ENCODE data around the gene UBL7. TPM values are rescaled to one million over a fixed set of nuclear protein-coding genes. Genes with fewer than 3 reads are reported as not detected.

UBL7 gene
- total RNA-seq, 2 experiments from 2014 or later, result 54.7 to 61.3 TPM

GRCh38 chr15:74444106-74445062, 16.6 kb downstream of the UBL7 start:
- Mint-ChIP-seq H3K4me3 (no peak overlapping the region), H3K36me3 (ENCODE audit: low read depth) (peaks cover 25% of the 10 kb centered on the region), H3K9me3 (no peaks in the 10 kb centered on the region), H3K4me1 (no peaks in the 10 kb centered on the region), H3K27me3 (no peaks in the 10 kb centered on the region), H3K27ac (no peak overlapping the region)
- ChIA-PET POLR2A (no interaction called here), CTCF (interaction anchor here (15.2 kb wide), 1 partner anchor 62 kb away, joined by 248 read pairs; no protein-coding TSS in a partner anchor)
- no peak for DNase-seq

- POLR2A ChIA-PET, result interaction anchor here (1.0 kb wide), 1 partner anchor 9 kb away, joined by 3 read pairs; no protein-coding TSS in a partner anchor
These were observed 17.7 kb downstream of the UBL7 start for GRCh38 chr15:74443100-74443909.

GRCh38 chr15:74442604-74443003, 18.4 kb downstream of the UBL7 start:
- ChIA-PET CTCF (interaction anchor here (1.6 to 15.2 kb wide), 2 partner anchors 61 to 67 kb away, joined by 8 to 248 read pairs; no protein-coding TSS in a partner anchor), POLR2A (no interaction called here)
- Mint-ChIP-seq H3K4me3 (no peak overlapping the region), H3K27ac (no peak overlapping the region), H3K27me3 (no peaks in the 10 kb centered on the region), H3K4me1 (peaks cover 7% of the 10 kb centered on the region), H3K36me3 (ENCODE audit: low read depth) (peaks cover 9% of the 10 kb centered on the region), H3K9me3 (no peaks in the 10 kb centered on the region)
- no peak for DNase-seq

More at GRCh38 chr15:74443100-74443909, 17.7 kb downstream of the UBL7 start:
- Mint-ChIP-seq H3K9me3 (no peaks in the 10 kb centered on the region), H3K27ac (no peak overlapping the region), H3K4me1 (peaks cover 6% of the 10 kb centered on the region), H3K36me3 (ENCODE audit: low read depth) (peaks cover 16% of the 10 kb centered on the region), H3K27me3 (no peaks in the 10 kb centered on the region), H3K4me3 (no peak overlapping the region)
- no peak for DNase-seq
- CTCF ChIA-PET, result interaction anchor here (1.6 to 15.2 kb wide), 2 partner anchors 61 to 67 kb away, joined by 8 to 248 read pairs; no protein-coding TSS in a partner anchor

DNA sequence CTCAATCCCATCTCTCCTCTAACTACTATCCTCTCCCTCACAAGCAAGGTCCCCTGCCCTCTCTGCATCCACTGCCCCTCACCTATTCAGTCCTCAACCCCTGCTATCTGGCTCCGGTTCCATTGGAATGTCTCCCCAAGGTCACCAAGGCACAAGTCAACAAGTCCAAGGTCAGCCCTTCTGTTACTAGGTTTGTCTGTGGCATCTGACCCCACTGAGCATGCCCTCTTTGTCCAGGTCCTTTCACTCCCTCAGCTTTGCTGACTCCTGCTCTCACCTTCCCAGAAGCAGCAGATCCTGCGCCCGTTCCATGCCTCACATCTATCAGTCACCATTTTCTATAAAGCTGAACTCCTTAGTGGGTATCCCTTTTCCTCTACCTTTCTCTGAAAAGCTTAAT, 18.9 kb downstream of the UBL7 start:
- no peak overlapping the region for H3K4me3 Mint-ChIP-seq
- no peak for DNase-seq
- CTCF ChIA-PET, result interaction anchor here (0.6 to 15.2 kb wide), 6 partner anchors 10 to 68 kb away, joined by 3 to 248 read pairs (median 4); no protein-coding TSS in a partner anchor
- no peaks in the 10 kb centered on the region for H3K9me3 Mint-ChIP-seq
- H3K27me3 Mint-ChIP-seq, result no peaks in the 10 kb centered on the region
- no peak overlapping the region for H3K27ac Mint-ChIP-seq
- POLR2A ChIA-PET, result interaction anchor here (2.7 kb wide), 1 partner anchor 60 kb away, joined by 11 read pairs; no protein-coding TSS in a partner anchor
- H3K36me3 Mint-ChIP-seq (ENCODE audit: low read depth), result peaks cover 9% of the 10 kb centered on the region
- peaks cover 7% of the 10 kb centered on the region for H3K4me1 Mint-ChIP-seq

DNA sequence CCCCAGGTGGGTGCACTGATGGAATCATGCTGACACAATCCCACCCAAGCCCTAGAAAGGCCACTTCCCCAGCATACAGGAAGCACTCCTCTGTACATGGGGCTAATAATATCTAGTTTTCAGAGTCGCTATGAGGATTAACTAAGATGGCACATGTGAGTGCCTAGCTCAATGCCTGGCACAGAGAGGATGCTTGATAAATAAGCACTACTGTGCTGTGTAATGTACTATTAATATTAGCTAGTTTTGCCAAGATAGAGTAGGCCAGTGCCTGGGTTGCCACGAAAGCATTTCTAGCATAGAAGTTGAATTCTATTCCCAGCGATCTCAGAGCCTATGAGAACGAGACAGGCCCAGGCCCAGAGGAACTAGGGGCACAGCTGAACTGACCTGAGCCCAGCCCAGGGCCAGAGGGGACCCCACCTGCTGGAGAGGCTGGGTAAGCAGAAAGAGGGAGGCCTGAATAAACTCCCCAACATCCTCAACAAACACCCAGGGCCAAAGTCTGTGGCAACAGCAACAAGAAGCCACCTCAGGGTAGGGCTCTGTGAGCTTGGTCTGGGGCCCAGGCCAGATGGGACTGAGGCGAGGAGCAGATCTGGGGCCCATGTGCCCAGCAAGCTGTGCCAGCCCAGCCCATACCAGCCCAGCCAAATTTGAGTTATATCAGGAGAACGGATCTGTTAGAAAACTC, 19.6 kb downstream of the UBL7 start:
- H3K36me3 Mint-ChIP-seq (ENCODE audit: low read depth), result peaks cover 4% of the 10 kb centered on the region
- H3K27me3 Mint-ChIP-seq, result no peaks in the 10 kb centered on the region
- no peaks in the 10 kb centered on the region for H3K9me3 Mint-ChIP-seq
- DNase-seq, result no peak
- H3K4me1 Mint-ChIP-seq, result peaks cover 7% of the 10 kb centered on the region
- H3K4me3 Mint-ChIP-seq, result no peak overlapping the region
- CTCF ChIA-PET, result interaction anchor here (0.6 to 15.2 kb wide), 8 partner anchors 10 to 68 kb away, joined by 3 to 248 read pairs (median 4); no protein-coding TSS in a partner anchor
- H3K27ac Mint-ChIP-seq, result no peak overlapping the region
- POLR2A ChIA-PET, result interaction anchor here (1.9 to 2.7 kb wide), 2 partner anchors 57 to 59 kb away, joined by 6 to 11 read pairs; no protein-coding TSS in a partner anchor

DNA sequence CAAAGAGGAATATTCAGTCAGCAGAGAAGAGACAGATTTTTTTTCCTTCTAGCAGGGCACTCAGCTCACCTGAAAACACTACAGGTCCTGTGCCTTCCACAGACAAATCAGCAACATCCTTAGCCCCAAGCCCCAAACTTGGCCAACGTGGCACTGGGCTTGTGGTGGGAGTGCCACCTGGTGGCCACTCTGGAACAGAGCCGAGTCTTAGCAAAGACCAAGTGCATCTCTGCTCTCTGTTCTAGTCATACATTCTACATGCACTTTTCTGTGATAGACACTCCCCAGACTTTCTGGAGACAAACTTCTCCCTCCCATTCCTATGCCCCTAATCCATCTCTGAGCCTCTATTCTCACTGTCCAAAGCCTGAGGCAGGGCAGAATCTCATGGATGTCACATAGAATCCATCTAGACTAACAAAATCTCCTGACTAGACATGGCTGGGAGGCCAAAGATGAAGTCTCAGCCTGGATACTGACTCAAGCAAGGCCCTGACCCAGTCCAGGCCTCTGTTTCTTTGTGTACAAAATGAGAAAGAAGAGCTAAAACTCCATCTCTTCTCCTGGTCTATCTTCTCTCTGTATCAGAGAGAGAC, 22.1 kb downstream of the UBL7 start:
- H3K36me3 Mint-ChIP-seq (ENCODE audit: low read depth), result no peaks in the 10 kb centered on the region
- peaks cover 19% of the 10 kb centered on the region for H3K4me1 Mint-ChIP-seq
- ChIA-PET CTCF (interaction anchor here (0.6 to 15.2 kb wide), 11 partner anchors 16 to 69 kb away, joined by 4 to 248 read pairs (median 6); no protein-coding TSS in a partner anchor), POLR2A (interaction anchor here (1.2 to 2.3 kb wide), 5 partner anchors 36 to 64 kb away, joined by 3 to 7 read pairs (median 5); no protein-coding TSS in a partner anchor)
- no peaks in the 10 kb centered on the region for H3K27me3 Mint-ChIP-seq
- H3K27ac Mint-ChIP-seq, result no peak overlapping the region
- no peaks in the 10 kb centered on the region for H3K9me3 Mint-ChIP-seq
- DNase-seq, result peak; percentile 84
- no peak overlapping the region for H3K4me3 Mint-ChIP-seq

DNA sequence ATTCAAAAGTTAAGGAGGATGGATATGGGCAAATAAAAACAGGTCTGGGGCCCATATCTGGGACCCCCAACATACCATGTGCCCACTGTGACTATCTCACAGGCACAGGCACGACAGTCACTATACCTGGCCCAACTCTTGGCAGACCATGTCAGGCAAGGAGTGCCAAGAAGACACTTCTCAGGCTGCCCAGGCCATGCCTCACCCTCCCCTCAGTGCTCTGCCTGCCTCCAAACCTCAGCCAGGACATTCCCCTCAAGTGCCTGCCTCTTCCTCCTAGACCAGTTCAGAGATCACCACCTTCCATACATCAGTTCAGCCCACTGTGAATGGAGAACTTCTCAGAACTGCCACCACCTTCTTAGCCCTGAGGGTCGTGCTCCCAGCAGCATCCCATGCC, 22.8 kb downstream of the UBL7 start:
- Mint-ChIP-seq H3K4me3 (no peak overlapping the region), H3K9me3 (no peaks in the 10 kb centered on the region), H3K27ac (no peak overlapping the region), H3K4me1 (peaks cover 19% of the 10 kb centered on the region), H3K36me3 (ENCODE audit: low read depth) (no peaks in the 10 kb centered on the region), H3K27me3 (no peaks in the 10 kb centered on the region)
- POLR2A ChIA-PET, result interaction anchor here (1.2 to 2.3 kb wide), 4 partner anchors 35 to 63 kb away, joined by 4 to 7 read pairs (median 6); no protein-coding TSS in a partner anchor
- CTCF ChIA-PET, result interaction anchor here (0.6 to 15.2 kb wide), 6 partner anchors 17 to 64 kb away, joined by 4 to 248 read pairs (median 10); no protein-coding TSS in a partner anchor
- no peak for DNase-seq

DNA sequence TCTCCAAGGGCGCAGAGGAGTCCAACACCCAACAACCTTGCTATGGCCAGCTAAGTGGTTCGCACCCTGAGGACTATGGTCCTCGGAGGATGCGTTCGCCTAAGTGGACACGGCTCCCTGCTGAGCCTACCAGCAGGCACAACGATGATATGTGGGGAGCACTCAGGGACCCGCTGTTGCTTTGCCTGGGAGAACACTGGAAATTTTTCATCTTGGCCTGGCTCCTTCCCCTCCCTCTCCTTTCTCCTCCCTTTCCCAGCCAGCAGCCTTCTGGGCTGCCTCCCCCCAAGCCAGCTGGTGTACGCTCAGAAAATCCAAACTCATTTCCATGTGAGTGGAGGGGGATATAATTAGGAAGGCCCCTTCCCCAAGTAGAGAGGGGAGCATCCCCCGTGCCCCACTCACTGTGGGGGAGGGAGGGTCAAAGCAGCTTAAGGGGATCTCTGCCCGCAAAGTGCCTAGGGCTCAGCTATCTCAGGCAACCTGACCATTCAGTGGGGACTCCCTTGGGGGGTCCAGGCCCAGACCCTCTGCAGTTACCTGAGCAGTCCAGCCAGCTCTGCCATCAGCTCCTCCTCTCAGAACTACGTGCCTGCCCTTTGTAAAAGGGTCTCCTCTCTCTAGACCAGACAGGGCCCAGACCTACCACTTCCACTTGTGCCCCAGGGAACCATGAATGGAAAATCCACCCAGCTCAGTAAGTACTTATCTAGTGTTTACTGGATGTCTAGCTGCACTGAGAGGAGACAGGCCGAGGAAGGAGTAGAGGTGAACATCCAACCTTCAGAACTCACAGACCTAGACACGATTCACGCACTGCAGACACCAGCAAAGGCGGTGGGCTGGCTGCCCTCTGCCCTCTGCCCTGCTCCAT, 26.5 kb downstream of the UBL7 start:
- Mint-ChIP-seq H3K4me1 (peaks cover 36% of the 10 kb centered on the region), H3K27me3 (peaks cover 4% of the 10 kb centered on the region)

DNA sequence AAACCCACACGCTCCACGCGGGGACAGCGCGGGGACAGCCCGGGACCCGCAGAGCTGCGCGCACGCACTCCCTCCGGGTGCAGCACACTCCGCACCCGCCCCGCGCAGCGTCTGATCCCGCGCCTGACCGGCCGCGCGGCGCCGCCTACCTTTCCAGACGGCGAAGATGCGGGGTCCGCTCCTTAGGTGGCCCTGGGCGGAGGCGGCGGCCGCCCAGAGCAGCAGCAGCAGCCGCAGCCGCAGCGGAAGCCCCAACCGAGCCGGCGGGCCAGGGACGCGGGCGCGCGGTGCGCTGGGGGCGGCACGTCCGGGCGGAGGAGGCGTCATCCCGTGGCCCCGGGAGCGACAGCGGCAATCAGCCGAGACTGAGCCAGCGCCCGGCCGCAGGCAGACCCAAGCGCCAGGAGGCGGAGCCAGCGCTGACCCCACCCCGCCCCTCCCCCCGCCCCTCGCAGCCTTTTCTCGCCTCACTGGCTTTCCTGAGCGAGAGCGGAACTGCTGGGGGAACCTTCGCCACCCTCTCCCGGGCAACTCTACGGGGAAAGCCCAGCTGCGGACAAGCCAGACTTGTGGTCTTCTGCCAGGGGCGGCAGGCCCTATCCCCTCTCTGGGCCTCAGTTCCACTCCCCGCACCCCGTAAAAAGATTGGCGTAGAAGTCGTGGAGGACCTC, 27.2 kb downstream of the UBL7 start, which contains the start of gene SEMA7A:
SEMA7A (minus strand) TSS at position 367 of the 671 bp plus-strand sequence; CDS start at position 327, 40 bp downstream.
- Mint-ChIP-seq H3K36me3 (ENCODE audit: low read depth) (no peaks in the 10 kb centered on the region), H3K9me3 (no peaks in the 10 kb centered on the region), H3K4me3 (peak within 1 kb of the TSS; percentile 67), H3K4me1 (peaks cover 35% of the 10 kb centered on the region), H3K27me3 (peaks cover 4% of the 10 kb centered on the region), H3K27ac (peak within 1 kb of the TSS; percentile 33)
- ChIA-PET POLR2A (interaction anchor here (0.6 to 1.7 kb wide), 8 partner anchors 10 to 178 kb away, joined by 3 to 14 read pairs (median 4); partner anchors contain the start of gene UBL7), CTCF (interaction anchor here (1.7 to 15.2 kb wide), 3 partner anchors 15 to 58 kb away, joined by 4 to 248 read pairs (median 13); no protein-coding TSS in a partner anchor)
- DNase-seq, result peak; percentile 86

More for the DNA sequence above, 26.5 kb downstream of the UBL7 start:
- no peak for DNase-seq
- no peaks in the 10 kb centered on the region for H3K36me3 Mint-ChIP-seq (ENCODE audit: low read depth)
- peak overlapping the region; percentile 33 for H3K27ac Mint-ChIP-seq
- ChIA-PET CTCF (interaction anchor here (1.7 to 15.2 kb wide), 3 partner anchors 15 to 59 kb away, joined by 4 to 248 read pairs (median 13); no protein-coding TSS in a partner anchor), POLR2A (interaction anchor here (0.8 to 1.7 kb wide), 8 partner anchors 9 to 54 kb away, joined by 3 to 14 read pairs (median 4); partner anchors contain the start of gene UBL7)
- H3K9me3 Mint-ChIP-seq, result no peaks in the 10 kb centered on the region
- H3K4me3 Mint-ChIP-seq, result peak overlapping the region; percentile 67

- no peak for DNase-seq
- H3K36me3 Mint-ChIP-seq (ENCODE audit: low read depth), result no peaks in the 10 kb centered on the region
- CTCF ChIA-PET, result interaction anchor here (15.2 kb wide), 1 partner anchor 51 kb away, joined by 248 read pairs; no protein-coding TSS in a partner anchor
- H3K4me1 Mint-ChIP-seq, result peaks cover 30% of the 10 kb centered on the region
- POLR2A ChIA-PET, result interaction anchor here (0.6 to 0.8 kb wide), 2 partner anchors 33 to 179 kb away, joined by 3 to 4 read pairs; no protein-coding TSS in a partner anchor
- no peaks in the 10 kb centered on the region for H3K9me3 Mint-ChIP-seq
- H3K4me3 Mint-ChIP-seq, result peak overlapping the region; percentile 58
- no peak overlapping the region for H3K27ac Mint-ChIP-seq
- H3K27me3 Mint-ChIP-seq, result peaks cover 4% of the 10 kb centered on the region
These were observed 27.9 kb downstream of the UBL7 start for GRCh38 chr15:74432968-74433591.
